Right hindlimb (tissue), 1 donor: ENCODE data around the gene RREB1.
"Not testable (repeated sequence)": the region's sequence is repeated elsewhere in the genome, so short reads cannot be mapped to it uniquely, and the experiment has no call there.

Experiments used
- DNase-seq: peaks from one replicate; pipeline ENCODE4 v3.0.0-alpha.2; 2018

RREB1 gene

DNA sequence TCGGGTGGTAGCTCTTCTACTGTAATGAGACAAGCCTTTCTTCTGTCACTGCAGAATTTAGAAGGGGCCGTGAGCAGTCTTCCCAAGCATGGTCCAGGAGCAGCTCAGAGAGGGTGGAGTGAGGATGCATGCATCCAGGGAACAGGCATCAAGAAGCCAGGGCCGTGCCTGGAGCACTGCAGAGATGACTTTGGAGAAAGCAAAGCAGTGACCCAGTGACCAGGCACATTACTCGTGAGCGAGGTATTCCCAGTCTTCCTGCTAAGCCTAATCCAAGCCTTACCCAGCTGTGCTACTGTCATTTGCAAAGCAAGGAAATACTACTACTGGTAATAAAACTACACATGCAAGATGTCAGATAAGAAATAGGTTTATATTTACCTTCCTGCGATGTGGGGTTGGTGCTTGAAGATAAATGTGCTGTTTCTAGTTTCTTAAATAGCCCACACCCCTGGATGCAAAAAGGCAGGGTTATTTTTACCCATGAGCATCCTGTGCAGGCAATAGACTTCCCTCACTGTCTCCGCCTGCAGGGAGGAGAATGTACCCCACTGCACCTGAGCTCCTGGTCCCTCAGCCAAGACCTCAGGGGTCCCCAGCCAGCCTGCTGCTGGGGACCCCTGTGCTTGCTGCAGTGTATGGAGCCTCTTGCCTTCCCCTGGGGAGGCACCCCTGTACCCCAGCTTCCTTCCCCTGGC is 142.3 kb downstream of the RREB1 start:
- DNase-seq = no peak

DNA sequence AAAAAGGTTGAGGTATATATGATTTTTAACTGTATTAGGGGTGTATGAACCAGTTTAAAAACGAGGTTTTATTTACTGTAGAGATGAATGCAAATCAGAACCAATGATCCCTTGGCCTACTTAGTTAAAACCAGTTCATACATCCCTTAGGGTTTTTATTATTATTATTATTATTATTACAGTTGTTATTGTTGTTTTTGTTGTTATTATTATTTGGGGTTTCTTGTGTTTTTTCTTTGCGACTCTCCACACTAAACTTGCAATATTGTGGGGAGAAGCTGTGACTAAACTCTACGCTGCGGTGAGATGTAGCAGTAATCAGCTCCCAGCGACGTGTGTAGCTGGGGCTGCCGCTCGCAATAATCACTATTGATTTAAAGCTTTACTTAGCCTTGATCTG is 143.1 kb downstream of the RREB1 start:
- DNase-seq = no peak

DNA sequence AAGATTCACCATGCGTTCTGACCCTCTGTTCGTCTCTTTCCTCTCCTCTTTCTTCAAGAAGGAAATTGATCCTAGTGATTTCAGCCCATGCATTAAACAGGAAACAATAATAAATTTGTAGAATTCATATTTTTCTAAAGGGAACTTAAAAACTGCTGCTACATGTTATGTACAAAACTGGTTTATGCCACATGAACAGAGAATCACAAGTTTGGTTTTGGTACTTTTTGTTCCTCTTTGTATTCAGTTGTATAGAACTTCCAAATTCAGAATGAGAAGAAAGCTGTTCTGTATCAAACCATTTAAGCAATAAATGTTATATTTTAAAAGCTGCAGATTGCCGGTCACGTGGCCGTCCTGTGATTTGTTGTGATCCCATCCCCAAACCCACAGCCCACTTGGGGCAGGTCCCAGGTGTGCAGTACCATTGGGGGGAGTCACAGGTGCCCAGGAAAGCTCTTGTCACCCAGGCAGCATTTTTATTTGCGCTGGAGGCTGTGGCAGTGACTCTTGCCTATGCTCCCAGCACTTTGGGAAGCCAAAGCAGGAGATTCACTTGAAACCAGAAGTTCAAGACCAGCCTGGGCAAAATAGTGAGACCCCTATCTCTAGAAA is 144.0 kb downstream of the RREB1 start:
- DNase-seq = no peak

DNA sequence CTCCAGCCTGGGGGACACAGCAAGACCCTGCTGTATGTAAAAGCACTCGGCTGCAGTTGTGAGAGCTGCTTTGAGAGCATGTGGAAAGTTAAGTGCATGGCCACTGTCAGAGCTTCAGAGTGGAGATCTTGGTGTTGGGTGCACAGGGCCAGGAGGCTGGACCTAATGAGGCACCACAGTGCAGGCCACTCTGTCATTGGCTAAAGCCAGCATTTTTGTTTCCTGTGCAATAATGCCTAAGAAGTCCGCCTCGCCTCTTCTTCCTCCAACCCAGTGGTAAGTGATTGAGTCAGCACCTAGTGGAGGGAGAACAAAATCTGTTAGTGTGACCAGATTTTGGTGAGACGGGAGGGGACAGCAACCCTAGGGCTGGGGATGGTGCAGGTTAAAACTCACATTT is 144.6 kb downstream of the RREB1 start:
- no peak for DNase-seq

DNA sequence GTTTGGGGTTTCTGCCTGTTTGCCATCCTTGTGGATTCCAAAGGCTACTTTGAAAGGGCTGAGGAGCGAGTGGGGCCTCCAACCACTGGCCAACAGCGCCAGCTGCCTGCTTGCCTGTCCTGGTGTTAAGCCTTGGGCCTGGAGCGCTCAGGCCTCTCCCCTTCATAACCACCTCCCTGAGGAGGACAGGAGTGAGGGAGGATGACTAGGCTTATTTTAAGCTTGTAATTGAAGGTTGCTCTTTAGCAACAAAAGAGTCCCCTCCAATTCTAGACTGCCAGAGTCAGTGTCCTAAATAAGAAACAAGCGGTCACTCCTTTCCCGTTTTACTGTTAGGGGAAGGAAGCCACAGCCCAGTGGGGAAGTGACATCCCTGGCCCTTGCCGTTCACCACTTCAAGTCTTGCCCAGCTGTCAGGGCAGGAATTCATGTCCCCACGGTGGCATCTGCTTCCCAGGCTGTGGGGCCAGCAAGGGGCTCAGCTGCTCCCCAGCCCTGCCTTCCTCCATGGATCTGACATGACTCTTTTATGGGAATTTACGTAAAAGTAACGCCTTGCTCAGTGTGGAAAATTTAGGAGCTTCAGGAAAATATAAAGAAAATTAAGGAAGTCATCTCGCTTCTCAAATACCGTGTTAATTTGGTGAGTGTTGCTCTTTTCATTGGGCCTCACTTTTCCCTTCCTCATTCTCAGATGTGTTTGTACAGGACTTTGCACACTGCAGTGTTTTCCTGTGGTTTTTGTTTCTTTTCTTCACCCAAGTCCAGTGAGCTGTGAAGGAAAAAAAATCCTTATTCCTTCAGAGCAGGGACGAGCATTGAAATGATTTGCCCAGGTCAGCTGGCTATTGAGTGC is 147.4 kb downstream of the RREB1 start:
- peak; percentile 73 for DNase-seq

DNA sequence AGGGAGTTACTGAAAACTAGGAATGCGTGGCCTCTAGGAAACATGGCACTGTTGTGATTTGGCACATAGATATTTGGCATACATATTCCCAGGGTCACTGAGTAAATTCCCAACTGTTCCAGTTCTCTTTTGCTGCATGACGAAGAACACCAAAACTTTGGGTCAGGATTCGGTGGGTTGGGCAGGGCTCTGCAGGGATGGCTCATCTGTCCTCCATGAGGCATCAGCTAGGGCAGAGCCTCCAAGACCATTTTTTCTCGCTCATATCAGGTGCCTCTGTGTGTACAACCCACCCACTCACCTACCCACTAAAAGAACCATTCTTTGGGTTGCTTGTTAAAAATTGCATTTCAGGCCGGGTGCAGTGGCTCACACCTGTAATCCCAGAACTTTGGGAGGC is 148.2 kb downstream of the RREB1 start:
- DNase-seq = no peak

DNA sequence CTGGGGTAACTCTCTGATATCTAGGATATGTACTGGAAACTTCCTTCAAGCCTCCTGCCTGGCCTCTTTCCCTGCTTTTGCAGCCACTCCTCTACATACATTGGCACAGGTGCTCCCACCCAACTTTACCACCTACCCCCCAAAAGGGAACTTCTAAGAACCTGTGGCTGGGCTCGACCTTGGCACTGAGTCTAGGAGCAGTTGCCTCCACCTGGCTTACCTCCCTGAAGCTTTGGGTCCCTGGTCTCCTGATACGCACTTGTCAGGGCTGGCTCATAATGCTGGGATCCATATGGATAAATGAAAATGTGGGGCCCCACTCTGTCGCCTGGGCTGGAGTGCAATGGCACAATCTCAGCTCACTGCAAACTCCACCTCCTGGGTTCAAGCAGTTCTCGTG is 149.0 kb downstream of the RREB1 start:
- no peak for DNase-seq

DNA sequence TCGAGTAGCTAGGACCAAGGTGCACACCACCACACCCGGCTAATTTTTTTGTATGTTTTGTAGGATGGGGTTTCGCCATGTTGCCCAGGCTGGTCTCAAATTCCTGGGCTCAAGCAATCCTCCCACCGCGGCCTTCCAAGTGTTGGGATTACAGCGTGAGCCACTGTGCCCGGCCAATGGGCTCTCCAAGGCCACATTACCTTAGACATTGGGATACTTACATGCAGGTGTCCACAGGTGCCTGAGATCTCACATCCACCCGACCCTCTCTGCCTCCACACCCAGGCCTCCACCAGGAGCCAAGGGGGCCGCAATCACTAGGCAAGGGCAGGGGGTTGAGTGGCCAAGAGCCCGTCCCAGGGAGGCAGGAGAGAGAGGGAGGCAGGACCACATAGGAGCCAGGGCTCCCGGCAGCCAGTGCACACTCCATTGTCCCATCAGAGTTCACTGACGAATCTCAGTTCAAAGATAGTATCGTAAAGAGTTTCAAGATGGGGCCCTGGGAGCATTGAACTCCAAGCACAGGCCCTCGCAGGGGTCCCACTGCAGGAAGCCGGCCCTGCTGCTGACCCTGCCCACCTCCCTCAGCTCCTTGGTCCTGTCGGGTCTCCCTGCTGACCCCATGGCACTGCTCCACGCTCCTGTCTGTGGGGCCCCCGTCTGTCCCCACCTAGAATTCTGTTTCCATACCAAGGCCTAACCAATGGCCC is 149.9 kb downstream of the RREB1 start:
- no peak for DNase-seq

DNA sequence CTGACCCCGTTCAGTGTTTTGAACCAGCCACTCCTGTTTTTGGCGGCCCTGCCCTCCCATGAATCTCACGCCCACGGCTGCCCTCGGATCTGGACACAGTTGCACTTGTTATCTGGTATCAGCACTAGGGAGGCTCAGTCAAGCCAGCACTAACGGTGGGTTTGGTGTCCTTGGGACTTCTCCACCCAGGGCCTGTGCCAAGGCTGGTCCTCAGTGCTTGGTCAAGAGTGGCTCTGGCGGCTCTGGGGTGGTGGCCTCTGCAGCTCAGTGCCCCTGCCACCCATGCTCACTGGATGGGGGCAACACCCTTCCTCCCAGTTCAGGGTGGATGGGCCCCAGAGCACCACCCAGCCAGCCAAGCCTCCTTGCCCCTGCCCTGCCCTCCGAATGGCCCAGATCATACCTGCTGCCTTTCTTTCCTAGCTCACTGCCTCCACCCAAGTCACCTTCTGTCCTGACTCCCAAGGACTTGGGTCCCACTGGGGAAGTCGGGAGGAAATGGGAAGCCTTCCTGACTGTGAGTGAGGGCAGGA is 150.5 kb downstream of the RREB1 start:
- no peak for DNase-seq

DNA sequence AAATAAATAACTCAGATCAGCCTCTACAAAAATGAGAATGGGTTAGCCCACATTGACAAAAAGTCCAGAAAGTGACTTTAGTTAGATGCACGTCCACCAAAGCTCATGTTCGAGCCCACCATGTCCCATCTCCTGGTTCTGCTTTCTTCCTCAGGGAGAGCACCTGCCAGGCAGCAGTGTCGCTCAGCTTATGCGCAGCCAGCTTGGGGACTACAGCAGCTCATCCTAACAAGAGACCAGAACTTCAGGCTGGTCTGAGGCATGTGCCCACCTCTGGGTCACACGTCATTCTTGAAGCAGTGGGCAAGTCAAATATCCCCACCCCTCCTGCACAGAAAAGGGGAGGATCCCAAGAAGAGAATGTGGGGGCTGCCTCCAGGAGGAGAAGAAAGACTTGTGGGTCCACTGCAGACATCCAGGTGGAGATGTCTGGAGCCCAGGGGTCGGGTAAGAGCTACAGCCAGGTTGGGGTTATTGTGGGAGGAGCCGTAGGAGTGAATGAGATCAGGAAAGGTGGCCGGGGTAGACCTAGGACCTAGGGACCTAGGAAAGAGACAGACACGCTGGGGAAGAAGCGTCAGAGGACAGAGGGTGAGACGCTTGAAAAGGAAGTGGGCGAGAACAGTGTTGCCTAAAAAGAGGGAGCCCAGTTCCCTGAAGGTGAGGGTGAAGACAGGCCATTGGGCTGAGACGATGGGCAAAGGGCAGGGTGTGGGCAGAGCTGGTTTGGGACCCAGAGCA is 152.7 kb downstream of the RREB1 start:
- no peak for DNase-seq

DNA sequence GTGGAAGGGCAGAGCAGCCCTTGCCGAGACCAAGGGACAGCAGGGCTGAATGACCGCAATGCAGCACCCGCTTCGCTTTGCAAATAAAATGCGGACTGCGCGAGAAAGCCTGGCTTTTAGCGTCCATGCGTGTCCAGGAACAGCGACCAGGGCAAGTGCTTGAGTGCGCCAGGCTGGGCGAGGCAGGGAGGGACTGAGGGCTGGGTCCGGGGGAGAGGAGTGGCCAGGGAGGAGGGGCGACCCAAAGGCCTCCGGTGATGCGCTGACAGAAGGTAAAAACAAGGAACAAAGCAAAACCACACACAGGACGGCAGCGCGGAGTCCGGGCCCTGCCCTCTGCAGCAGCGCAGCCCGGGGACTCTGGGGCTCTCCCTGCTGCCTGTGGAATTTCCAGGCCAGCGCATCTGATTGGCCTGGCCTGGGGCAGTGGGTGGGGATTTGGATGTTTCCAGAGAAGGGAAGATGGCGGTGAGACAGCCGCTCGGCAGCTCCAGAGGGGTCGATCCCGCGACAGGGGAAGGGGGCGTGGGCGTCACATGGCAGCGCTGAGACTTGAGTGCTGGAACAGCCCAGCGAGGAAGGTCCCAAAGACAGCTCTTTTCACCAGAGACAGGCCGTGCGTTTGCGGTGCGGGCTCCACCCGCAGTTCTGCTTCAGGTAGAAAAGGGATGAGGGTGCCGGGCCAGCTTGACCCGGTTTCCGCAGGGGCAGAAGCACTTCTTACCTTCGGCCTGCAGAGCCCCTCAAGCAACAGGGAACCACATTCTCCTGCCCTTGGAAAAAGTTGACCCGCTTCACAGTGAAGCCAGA is 153.5 kb downstream of the RREB1 start:
- DNase-seq = peak; percentile 92

DNA sequence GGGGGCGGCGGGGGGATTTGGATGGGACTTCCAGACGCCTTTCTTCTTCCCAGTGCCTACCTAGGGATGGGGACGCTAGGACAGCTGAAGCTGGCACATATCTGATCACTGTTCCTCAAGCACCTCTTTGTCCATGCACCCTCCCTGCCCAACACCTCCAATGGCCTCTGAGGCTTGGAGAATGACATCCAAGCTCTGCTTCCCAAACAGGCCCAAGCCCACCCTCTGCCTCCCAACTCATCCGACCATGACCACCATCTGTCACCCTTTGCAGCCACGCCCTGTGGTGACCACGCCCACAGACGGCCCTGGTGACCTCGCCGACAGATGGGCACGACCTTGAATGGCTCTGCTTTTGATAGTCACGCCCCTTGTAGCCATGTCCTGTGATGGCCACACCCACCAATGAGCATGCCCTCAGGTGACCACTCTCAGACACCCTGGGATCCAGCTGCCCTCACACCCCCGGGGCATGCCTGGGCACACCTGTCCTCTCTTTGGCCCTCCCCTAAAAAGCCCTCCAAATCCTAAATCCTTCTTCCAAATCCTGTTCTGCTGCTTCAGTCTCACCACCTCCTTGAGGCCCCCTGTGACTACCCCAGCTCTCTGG is 154.2 kb downstream of the RREB1 start:
- DNase-seq = no peak

DNA sequence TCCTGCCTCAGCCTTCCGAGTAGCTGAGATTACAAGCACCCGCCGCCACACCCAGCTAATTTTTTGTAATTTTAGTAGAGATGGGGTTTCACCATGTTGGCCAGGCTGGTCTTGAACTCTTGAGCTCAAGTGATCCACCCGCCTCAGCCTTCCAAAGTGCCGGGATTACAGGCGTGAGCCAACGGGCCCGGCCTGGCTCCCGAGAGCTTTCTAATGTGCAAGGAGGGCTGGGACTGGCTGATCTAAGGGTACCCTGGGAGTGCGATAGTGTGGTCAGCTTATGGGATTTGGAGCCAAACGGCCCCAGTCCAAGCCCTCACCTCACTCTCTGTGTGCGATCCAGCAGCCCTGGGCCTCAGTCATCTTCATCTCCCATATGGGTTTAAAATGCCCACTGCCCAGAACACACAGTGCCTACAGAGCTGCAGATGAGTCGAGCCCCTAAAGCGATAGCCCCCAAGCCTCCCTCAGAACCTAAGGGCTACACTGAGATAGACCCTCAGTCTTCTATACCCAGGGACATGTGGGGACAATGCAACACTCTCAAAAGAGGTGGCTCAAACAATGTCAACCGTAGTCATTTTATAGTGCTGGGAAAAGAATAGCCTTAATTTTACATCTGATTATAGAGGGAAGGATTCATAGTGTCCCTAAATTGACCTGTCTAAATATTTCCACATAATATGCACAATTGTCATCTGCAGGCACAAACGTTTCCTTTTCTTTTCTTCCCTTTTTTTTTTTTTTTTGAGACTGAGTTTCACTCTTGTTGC is 155.2 kb downstream of the RREB1 start:
- DNase-seq = no peak

DNA sequence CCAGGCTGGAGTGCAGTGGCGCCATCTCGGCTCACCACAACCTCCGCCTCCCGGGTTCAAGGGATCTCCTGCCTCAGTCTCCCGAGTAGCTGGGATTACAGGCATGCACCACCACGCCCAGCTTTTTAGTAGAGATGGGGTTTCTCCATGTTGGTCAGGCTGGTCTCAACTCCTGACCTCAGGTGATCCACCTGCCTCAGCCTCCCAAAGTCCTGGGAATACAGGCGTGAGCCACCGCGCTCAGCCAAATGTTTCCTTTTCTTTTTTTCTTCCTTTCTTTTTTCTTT is 155.7 kb downstream of the RREB1 start:
- not testable (repeated sequence) for DNase-seq

DNA sequence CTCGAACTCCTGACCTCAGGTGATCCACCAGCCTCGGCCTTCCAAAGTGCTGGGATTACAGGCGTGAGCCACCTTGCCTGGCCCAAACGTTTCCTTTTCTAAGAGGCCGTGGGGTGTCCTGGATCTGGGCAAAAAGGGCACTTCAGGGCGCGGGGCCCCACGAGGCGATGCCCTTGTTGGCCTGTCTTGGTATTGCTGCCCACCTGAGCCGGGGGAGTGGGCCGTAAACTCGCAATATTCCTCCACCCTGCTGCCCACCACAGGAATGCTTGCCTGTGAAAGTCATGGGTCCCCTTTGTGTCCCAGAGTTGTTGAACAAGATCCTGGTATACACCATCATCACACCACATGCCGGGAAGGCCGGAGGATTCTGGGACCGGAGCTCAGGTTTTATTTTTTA is 156.3 kb downstream of the RREB1 start:
- DNase-seq = no peak

DNA sequence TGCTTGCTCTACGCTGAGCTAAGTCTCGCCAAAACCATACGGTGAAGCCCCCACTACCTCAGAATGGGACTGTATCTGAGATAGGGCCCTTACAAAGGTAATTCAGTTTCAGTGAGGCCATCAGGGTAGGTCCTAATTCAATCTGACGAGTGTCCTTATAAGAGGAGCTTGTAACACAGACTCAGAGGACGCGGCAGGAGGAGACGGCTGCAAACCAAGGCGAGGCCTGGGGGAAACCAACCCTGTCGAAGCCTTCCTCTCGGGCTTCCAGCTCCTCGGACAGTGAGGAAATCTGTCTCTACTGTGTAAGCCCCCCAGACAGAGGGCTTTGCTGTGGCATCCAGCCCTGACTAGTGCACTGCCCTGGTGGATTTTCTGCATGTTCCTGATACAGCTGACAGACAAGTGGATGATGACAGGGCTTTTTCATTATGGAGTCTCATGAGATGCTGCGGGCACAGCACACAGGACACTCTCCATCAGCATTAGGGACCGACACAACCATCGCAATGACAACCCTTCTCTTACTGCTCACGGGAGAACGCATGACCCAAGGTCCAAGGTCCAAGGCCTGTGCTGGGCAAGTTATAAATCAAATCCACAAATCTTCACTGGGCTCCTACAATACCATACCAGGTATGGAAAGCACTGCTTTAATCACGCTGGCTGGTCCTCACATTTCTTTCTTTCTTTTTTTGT is 157.1 kb downstream of the RREB1 start:
- DNase-seq = no peak

DNA sequence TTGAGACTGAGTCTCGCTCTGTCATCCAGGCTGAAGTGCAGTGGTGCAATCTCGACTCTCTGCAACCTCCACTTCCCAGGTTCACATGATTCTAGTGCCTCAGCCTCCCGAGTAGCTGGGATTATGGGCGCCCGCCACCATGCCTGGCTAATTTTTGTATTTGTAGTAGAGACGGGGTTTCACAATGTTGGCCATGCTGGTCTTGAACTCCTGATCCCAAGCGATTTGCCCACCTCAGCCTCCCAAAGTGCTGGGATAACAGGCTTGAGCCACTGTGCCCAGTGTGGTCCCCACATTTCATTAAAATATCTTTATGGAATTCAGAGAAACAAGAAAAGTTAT is 157.6 kb downstream of the RREB1 start:
- not testable (repeated sequence) for DNase-seq

DNA sequence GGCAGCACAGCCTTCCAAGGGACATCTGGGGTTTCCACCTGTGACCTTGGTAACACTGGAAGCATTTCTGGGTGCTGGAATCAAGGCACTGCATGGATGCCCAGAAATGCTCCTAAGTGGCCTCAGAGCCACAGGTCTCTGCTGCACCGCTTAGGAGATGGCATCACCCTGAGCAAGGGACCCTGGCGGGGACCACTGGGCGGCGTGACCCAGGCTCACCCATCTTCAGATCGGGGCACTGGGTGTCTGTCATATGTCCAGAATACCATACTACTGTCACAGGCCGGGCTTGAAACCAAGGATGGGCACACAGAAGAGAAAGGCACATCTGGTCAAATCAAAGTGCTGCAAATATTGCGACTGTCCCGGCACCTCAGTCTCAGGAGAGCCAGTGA is 159.3 kb downstream of the RREB1 start:
- DNase-seq = no peak

DNA sequence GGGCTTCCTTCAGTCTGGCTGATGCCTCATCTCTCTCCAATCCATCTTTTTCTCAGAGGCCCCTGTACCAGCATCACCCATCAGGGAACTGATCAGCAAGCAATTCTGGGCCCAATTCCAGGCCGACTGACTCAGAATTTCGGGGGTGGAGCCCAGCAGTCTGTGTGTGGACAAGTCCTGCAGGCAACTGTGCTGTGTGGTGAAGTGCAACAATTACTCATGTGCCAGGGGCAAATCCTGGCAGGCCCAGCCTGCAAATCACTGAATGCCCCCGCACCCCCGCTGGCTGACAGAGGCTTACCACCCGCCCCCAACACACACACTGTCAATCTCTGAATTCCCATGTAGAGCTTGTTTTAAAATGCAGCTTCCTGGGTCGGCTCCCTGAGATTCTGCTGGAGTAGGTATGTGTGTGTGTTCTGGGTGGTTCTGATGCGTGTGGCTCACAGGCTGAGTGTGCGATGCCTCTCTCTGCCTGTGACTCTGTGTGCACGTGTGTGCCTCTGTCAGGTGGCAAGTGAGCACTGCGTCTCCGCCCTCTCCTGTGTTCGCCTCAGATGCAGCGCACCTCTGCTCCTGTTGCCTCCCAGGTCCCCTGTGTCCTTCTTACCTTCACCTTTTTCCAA is 159.8 kb downstream of the RREB1 start:
- DNase-seq = no peak
